Coronary artery (tissue), 2 donors: Measurements from ENCODE around the gene NXPH3.
"Not testable (repeated sequence)": the region's sequence is repeated elsewhere in the genome, so short reads cannot be mapped to it uniquely, and the experiment has no call there.

ENCODE experiments used
- DNase-seq: peaks from one replicate; pipeline ENCODE4 v3.0.0-alpha.2; 2017; ENCODE audit warnings: low spot score
- H3K27ac ChIP-seq, 2 donors: fragments of 200-600 bp; sonication (generic); one replicate each; pipeline ENCODE4 v1.5.1; 2016 to 2019
- H3K4me3 ChIP-seq: fragments of 200-600 bp; sonication (generic); 2 replicates; pipeline ENCODE4 v1.5.1; 2016; ENCODE audit warnings: mild to moderate bottlenecking, moderate library complexity
- TF ChIP-seq, protein P1 (sequence below): fragments of 200-600 bp; sonication (generic); IDR thresholded peaks from one replicate; pipeline ENCODE4 v1.5.1; 2019; ENCODE audit warnings: antibody characterized with exemption

The NXPH3 gene

GRCh38 chr17:49549691-49550678 lies 25.7 kb upstream of the NXPH3 start:
- TF ChIP-seq, protein P1, sequence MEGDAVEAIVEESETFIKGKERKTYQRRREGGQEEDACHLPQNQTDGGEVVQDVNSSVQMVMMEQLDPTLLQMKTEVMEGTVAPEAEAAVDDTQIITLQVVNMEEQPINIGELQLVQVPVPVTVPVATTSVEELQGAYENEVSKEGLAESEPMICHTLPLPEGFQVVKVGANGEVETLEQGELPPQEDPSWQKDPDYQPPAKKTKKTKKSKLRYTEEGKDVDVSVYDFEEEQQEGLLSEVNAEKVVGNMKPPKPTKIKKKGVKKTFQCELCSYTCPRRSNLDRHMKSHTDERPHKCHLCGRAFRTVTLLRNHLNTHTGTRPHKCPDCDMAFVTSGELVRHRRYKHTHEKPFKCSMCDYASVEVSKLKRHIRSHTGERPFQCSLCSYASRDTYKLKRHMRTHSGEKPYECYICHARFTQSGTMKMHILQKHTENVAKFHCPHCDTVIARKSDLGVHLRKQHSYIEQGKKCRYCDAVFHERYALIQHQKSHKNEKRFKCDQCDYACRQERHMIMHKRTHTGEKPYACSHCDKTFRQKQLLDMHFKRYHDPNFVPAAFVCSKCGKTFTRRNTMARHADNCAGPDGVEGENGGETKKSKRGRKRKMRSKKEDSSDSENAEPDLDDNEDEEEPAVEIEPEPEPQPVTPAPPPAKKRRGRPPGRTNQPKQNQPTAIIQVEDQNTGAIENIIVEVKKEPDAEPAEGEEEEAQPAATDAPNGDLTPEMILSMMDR: no peak
- no peak overlapping the region for H3K4me3 ChIP-seq
- DNase-seq: no peak
- no peak overlapping the region for H3K27ac ChIP-seq

- DNase-seq: not testable (repeated sequence)
Measured at GRCh38 chr17:49550764-49551163, 24.9 kb upstream of the NXPH3 start.

GRCh38 chr17:49551221-49552069 lies 24.2 kb upstream of the NXPH3 start:
- TF ChIP-seq, protein P1: no peak
- Histone ChIP-seq H3K4me3 (no peak overlapping the region), H3K27ac (no peak overlapping the region)
- DNase-seq: no peak

More at GRCh38 chr17:49550764-49551163, 24.9 kb upstream of the NXPH3 start:
- not testable (repeated sequence) for H3K27ac ChIP-seq, H3K4me3 ChIP-seq

DNA sequence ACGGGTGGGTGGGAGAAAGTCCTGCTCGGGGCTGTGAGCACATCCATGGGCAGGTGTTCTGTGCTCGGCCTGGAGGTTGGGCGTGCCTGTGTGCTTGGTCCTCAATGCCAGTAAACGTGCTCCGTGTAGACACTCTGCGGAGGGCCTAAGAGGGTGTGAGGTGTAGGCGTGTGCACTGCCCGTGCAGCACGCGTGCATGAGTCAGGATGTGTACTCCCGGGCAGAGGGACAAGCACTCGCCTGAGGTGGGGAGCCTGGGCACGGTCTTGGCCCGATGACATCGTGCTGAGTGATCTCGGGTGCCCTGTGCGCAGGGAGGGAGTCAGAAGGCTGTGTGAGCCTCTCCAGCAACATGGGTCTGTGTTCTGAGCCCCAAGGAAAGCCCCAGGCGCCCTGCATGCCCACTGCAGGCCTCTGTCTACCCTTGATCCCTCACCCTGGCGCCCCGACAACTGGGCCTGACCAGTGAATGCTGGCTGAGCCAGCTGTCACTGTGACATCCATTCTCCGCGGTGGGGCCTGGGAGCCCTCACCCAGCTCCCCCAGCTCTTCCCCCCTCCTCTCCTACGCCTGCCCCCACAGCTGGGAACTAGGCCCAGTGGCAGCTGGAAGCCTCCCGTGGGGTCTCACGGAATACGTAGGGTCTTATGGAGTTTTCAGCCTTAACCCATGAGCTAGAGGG lies 23.5 kb upstream of the NXPH3 start:
- no peak for DNase-seq
- Histone ChIP-seq H3K27ac (no peak overlapping the region), H3K4me3 (no peak overlapping the region)
- TF ChIP-seq, protein P1: no peak

DNA sequence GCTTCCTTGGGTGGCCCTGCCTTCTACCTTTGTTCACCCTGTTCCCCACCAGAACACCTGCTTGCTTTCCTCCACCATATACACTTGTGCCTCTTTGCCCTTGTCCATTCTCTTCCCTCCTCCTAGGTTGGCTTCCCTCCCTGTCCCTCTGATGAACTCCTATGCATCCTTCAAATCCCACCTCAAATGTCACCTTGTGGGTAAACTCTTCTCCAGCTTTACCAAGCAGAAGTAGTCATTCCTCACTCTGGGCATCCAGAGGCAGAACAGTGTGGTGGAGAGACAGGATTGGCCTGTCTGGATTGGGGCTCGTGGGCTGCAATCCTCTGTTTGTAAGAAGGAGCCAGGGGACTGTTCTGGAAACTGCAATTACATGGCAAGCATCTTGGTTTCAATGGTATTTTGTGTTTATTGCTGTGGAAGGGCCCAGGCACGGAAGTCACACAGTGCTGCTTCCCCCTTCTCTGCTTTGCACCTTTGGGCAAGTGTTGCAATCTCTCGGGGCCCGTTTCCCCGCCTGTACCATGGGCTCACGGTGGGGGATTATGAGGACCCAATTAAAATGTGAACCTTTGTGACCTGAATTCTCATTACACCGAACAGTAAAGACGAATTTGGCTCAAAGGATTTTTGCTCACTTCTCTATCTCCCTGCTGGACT lies 21.9 kb upstream of the NXPH3 start:
- TF ChIP-seq, protein P1: no peak

DNA sequence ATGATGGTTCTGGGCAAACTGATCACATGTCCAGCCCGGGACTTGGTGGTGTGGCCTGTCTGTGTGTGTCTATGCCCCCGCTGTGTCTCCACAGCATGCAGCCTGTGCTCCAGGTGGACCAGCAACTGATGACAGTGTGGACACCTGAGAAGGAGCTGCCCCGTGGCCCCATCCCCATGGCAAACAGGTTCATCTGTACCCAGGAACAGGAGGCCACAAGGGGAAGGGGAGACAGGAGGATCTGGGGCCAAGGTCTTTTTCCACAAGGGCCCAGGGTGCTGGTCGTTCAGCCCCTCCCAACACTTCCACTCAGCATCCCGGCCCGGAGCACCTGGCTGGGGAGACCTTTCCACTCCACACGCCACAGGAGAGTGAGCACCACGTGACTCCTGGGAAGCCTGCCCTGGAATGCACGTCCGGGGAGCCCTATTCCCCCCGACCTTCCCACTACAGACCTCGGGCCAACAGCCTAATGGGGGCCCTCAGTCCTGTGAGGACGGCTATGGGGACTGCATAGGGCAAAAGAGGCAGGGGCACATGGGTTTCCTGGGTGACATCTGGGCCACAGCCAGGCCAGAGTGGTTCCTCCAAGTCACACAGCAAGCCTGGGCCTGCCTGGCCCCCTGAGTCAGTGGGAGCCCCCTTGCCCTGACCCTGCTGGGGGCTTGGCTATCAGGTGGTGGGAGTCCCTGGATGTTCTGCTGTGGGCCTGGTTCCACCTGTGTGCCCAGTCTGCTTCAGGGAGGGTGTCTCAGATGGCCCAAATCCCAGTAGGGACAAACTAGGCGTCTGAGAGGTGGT lies 20.8 kb upstream of the NXPH3 start:
- Histone ChIP-seq H3K27ac (no peak overlapping the region), H3K4me3 (no peak overlapping the region)
- TF ChIP-seq, protein P1: no peak
- DNase-seq: no peak

More for the DNA sequence above, 21.9 kb upstream of the NXPH3 start:
- Histone ChIP-seq H3K4me3 (no peak overlapping the region), H3K27ac (no peak overlapping the region)
- no peak for DNase-seq
